GM12875 (cell line): ENCODE measurements around the gene C20orf204.

Experiments used
- H3K4me3 ChIP-seq: one replicate; pipeline ENCODE4 v1.5.1; 2011; ENCODE audit warnings: low read depth, low read length, control low read depth
- TF ChIP-seq, protein P1 (sequence below): IDR thresholded peaks from 2 replicates; pipeline ENCODE4 v1.5.1; 2011; ENCODE audit warnings: low read depth, mild to moderate bottlenecking, control low read depth, inconsistent platforms, low read length, moderate library complexity, borderline replicate concordance; ENCODE audit not compliant: insufficient read depth

The C20orf204 gene

DNA sequence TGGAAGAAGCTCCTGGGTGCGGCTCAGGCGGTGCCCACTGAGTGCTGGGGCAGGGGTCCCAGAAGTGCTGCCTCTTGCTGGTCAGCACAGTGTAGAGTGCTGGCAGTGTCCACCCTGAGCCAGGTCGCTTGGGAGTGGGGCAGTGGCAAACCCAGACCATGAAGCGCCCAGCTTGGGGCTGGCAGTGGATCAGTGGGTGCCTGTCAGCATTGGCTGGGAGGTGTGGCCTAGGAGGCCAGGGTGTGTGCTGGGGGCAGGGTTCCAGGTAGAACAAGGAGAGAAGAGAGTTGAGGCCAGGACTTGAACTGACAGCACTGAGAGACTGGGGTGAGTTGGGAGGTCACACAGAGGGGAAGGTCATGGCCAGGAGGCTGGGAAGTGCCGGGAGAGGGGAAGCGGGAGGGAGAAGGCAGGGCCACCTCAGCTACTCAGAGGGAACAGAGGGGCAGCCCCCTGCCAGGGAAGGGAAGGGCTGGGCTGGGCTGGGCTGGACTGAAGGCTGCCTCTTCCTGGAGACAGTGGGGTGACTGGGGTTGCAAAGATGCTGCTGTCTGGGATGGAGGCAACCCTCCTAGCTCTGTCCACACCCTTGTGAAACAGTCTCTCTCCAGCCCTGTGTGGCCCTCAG is 31.1 kb downstream of the C20orf204 start:
- TF ChIP-seq, protein P1, sequence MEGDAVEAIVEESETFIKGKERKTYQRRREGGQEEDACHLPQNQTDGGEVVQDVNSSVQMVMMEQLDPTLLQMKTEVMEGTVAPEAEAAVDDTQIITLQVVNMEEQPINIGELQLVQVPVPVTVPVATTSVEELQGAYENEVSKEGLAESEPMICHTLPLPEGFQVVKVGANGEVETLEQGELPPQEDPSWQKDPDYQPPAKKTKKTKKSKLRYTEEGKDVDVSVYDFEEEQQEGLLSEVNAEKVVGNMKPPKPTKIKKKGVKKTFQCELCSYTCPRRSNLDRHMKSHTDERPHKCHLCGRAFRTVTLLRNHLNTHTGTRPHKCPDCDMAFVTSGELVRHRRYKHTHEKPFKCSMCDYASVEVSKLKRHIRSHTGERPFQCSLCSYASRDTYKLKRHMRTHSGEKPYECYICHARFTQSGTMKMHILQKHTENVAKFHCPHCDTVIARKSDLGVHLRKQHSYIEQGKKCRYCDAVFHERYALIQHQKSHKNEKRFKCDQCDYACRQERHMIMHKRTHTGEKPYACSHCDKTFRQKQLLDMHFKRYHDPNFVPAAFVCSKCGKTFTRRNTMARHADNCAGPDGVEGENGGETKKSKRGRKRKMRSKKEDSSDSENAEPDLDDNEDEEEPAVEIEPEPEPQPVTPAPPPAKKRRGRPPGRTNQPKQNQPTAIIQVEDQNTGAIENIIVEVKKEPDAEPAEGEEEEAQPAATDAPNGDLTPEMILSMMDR, result no peak
- no peak overlapping the region for H3K4me3 ChIP-seq

DNA sequence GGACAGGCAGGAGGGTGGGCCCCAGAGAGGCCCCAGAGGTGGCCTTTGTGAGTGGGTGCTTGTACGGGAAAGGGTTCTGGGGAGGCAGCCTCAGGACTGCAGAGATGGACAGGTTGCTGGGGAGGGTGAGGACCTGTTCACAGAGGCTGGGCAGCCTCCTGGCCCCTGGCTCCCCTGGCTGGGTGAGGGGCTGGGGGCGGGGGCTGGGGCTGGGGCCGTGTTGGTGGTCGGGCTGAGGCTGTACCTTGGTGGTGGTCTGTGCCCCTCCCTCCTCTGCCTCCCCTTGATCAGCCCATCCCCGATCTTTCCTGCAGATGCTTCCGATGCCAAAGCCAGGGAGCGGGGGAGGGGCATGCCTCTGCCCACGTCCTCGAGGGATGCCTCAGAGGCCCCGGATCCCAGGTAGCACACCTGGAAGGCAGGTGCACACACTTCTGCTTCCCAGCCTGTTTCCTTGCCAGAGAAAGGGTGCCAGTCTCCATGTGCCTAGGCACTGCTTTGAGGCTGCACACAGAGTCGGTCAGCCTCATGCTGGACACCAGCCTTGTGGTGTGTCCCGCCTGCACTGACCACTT is 31.8 kb downstream of the C20orf204 start:
- H3K4me3 ChIP-seq, result no peak overlapping the region
- TF ChIP-seq, protein P1, result no peak

DNA sequence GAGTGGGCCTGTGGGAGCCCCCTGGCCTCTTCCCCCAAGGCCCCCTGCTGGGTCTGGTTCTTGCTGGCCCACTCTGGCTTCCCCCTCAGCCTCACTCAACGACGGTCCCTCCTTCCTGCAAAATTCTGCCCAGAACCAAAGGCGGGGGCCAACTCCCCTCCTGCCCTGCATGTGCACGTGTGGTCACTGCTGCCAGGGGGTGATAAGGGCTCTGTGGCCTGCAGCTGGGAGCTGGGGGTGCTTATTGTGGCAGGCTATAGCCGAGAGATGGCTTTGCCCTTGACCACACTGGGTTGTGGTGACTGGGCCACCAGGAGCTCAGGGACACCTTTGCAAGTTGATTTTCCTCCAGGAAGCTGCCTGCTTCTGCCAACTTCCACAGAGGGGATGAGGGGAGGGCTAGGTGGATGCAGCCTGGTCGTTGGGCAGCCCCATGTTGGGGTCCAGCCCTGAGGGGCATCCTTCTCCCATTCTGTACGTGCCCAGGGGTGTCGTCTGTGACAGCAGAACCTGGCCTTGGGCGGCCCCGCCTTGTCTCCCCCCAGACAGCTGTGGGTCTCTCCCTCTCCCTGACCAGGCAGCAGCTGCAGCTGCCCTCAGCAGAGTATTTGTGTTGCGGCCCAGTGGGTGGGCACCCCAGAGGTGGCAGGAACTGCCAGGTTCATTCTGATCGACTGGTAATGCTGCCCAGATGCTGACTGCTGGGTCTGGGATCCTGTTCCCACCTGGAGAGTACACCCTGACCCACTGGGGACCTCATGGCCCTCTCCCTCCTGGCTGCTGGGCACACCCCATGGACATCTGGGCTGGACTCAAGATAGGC is 32.6 kb downstream of the C20orf204 start:
- TF ChIP-seq, protein P1, result no peak
- no peak overlapping the region for H3K4me3 ChIP-seq

GRCh38 chr20:64069209-64069613 is 33.2 kb downstream of the C20orf204 start:
- no peak overlapping the region for H3K4me3 ChIP-seq
- TF ChIP-seq, protein P1, result no peak

DNA sequence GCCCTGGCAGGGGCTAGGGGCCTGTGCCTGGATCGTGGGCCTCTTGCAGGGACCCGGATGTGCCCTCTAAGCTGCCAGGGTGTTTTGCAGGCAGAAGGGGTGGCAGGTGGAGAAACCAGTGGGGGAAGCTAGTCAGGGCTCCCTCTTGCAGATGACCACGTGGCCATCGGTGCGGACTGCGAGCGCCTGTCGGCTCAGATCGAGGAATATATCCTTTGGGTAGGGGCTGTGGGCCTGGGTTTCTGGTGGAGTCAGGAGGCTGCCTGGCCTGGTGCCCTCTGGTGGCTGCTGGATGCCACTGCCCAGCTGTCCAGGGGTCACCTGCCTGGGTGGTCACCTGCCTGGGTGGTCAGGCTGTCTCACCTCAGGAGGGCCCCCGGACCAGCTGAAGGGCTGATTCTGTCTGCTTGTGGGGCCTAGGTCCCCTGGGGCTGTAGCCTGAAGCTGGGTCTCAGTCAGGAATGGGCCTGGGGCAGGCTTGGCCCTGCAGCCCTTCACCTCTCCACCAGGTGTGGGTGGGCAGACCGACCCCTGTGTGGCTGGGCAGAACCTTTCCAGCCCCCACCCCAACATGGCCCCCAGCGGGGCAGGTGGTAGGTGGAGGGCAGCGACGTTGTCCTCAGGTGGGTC is 33.7 kb downstream of the C20orf204 start:
- no peak overlapping the region for H3K4me3 ChIP-seq
- TF ChIP-seq, protein P1, result peak; percentile 88

DNA sequence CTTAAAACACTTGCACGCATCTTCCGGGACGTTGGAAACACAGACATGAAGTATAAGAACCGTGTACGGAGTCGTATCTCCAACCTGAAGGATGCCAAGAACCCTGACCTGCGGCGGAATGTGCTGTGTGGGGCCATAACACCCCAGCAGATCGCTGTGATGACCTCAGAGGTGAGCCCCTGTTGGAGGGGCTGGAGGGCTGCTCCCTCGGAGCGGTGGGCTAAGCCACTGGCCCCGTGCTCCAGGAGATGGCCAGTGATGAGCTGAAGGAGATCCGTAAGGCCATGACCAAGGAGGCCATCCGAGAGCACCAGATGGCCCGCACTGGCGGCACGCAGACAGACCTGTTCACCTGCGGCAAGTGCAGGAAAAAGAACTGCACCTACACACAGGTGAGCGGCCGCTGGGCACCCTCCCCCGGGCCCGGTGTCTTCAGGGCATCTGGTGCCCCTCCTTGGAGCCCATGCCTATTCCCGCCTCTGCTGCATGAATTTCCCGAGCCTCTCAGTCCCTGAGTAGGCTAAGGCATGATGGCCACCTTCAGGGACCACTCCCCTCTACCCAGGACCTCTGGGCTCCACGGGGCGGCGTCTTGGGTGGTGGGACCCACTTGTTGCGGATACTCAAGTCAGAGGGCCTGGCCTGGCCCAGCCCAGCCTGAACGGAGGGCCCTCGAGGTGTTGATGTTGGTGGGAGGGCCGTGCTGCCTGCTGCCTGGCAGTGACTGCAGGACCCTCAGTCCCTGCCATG is 34.4 kb downstream of the C20orf204 start:
- H3K4me3 ChIP-seq, result no peak overlapping the region
- TF ChIP-seq, protein P1, result no peak
